ENCODE measurements around the gene USP25. TPM values are rescaled to one million over a fixed set of nuclear protein-coding genes. Genes with fewer than 3 reads are reported as not detected.

USP25 gene
- total and polyA plus RNA-seq, 2 donors (not counting 1 experiment from before 2014, with no cell fraction given): 14.2 to 55.5 TPM

GRCh38 chr21:15768045-15768601, 38.3 kb downstream of the USP25 start:
- H3K4me2 ChIP-seq (replicated peaks; ENCODE audit: low read depth, low read length, poor library complexity, severe bottlenecking): no peak overlapping the region
- H3K9me3 Mint-ChIP-seq (ENCODE audit: insufficient read depth): no peaks in the 10 kb centered on the region
- H3K36me3 ChIP-seq (replicated peaks in 1 of 2; ENCODE audit: control extremely low read depth in 1 of 2, control insufficient read depth in 1 of 2, extremely low read depth in 1 of 2, insufficient read depth in 2 of 2, low read length in 1 of 2): peaks cover 0 to 11% of the 10 kb centered on the region in 2 experiments
- no peaks in the 10 kb centered on the region for H3K9me3 ChIP-seq (ENCODE audit: control extremely low read depth in 1 of 3, control insufficient read depth in 2 of 3, insufficient read depth in 1 of 3, low read length in 2 of 3)
- peaks cover 25% of the 10 kb centered on the region for H3K79me2 ChIP-seq (ENCODE audit: control insufficient read depth, insufficient read depth, low read length)
- H3K4me1 ChIP-seq (ENCODE audit: control insufficient read depth in 2 of 2, insufficient read depth in 2 of 2, low read length in 2 of 2): no peaks in the 10 kb centered on the region
- no peak for TF ChIP-seq CTCF (IDR thresholded peaks at IDR 0.05)
- TF ChIP-seq EZH2 (IDR thresholded peaks at IDR 0.05; ENCODE audit: borderline replicate concordance, insufficient read depth, low read depth, low read length, poor library complexity, severe bottlenecking): no peak
- no peaks in the 10 kb centered on the region for H3K27me3 Mint-ChIP-seq
- ATAC-seq (ENCODE audit: low read depth) (no peak), DNase-seq (no peak)
- no peak overlapping the region for H3K4me3 Mint-ChIP-seq
- intact Hi-C loops (cut with micrococcal nuclease): no loop called here
- no peak overlapping the region for H3K27ac Mint-ChIP-seq
- ChIA-PET CTCF (no interaction called here), POLR2A (no interaction called here)
- H3K27me3 ChIP-seq (replicated peaks in 1 of 4; ENCODE audit: control extremely low read depth in 1 of 4, control insufficient read depth in 3 of 4, insufficient read depth in 4 of 4, low read length in 3 of 4): no peaks in the 10 kb centered on the region
- H3K4me1 Mint-ChIP-seq: peaks cover 5% of the 10 kb centered on the region
- WGBS (ENCODE audit: insufficient coverage): no CpG with 5 or more reads among the region's 5 CpGs
- no peak overlapping the region for H2AFZ ChIP-seq (ENCODE audit: insufficient read depth, low read depth, low read length, poor library complexity, severe bottlenecking)
- H3K4me3 ChIP-seq (ENCODE audit: control extremely low read depth in 1 of 5, extremely low read depth in 1 of 5, insufficient read depth in 1 of 5, low read depth in 2 of 5, low read length in 4 of 5): no peak overlapping the region
- H3K9ac ChIP-seq (ENCODE audit: low read length): no peak overlapping the region
- H4K20me1 ChIP-seq (ENCODE audit: control insufficient read depth, insufficient read depth, low read length, poor library complexity, severe bottlenecking): peaks cover 16% of the 10 kb centered on the region
- no peak overlapping the region for H3K27ac ChIP-seq (ENCODE audit: low read length in 2 of 2)

GRCh38 chr21:15768853-15769252, 39.1 kb downstream of the USP25 start:
- ChIA-PET CTCF (no interaction called here), POLR2A (no interaction called here)
- Histone ChIP-seq H3K4me1 (ENCODE audit: control insufficient read depth in 2 of 2, insufficient read depth in 2 of 2, low read length in 2 of 2) (no peaks in the 10 kb centered on the region), H3K79me2 (ENCODE audit: control insufficient read depth, insufficient read depth, low read length) (peaks cover 25% of the 10 kb centered on the region), H3K27ac (ENCODE audit: low read length in 2 of 2) (no peak overlapping the region), H3K36me3 (replicated peaks in 1 of 2; ENCODE audit: control extremely low read depth in 1 of 2, control insufficient read depth in 1 of 2, extremely low read depth in 1 of 2, insufficient read depth in 2 of 2, low read length in 1 of 2) (peaks cover 0 to 11% of the 10 kb centered on the region in 2 experiments), H3K4me3 (ENCODE audit: control extremely low read depth in 1 of 5, extremely low read depth in 1 of 5, insufficient read depth in 1 of 5, low read depth in 2 of 5, low read length in 4 of 5) (no peak overlapping the region), H2AFZ (ENCODE audit: insufficient read depth, low read depth, low read length, poor library complexity, severe bottlenecking) (no peak overlapping the region), H3K9me3 (ENCODE audit: control extremely low read depth in 1 of 3, control insufficient read depth in 2 of 3, insufficient read depth in 1 of 3, low read length in 2 of 3) (no peaks in the 10 kb centered on the region), H3K4me2 (replicated peaks; ENCODE audit: low read depth, low read length, poor library complexity, severe bottlenecking) (no peak overlapping the region), H3K9ac (ENCODE audit: low read length) (no peak overlapping the region), H4K20me1 (ENCODE audit: control insufficient read depth, insufficient read depth, low read length, poor library complexity, severe bottlenecking) (peaks cover 16% of the 10 kb centered on the region), H3K27me3 (replicated peaks in 1 of 4; ENCODE audit: control extremely low read depth in 1 of 4, control insufficient read depth in 3 of 4, insufficient read depth in 4 of 4, low read length in 3 of 4) (no peaks in the 10 kb centered on the region)
- no peak for TF ChIP-seq CTCF (IDR thresholded peaks at IDR 0.05)
- TF ChIP-seq EZH2 (IDR thresholded peaks at IDR 0.05; ENCODE audit: borderline replicate concordance, insufficient read depth, low read depth, low read length, poor library complexity, severe bottlenecking): no peak
- ATAC-seq (ENCODE audit: low read depth) (no peak), DNase-seq (no peak)
- intact Hi-C loops (cut with micrococcal nuclease): no loop called here
- Mint-ChIP-seq H3K27ac (no peak overlapping the region), H3K9me3 (ENCODE audit: insufficient read depth) (no peaks in the 10 kb centered on the region), H3K4me1 (peaks cover 5% of the 10 kb centered on the region), H3K27me3 (no peaks in the 10 kb centered on the region), H3K4me3 (no peak overlapping the region)
- no CpG with 5 or more reads among the region's 2 CpGs for WGBS (ENCODE audit: insufficient coverage)

All from B cell (primary cell).